ENCODE measurements around the gene KATNAL2. TPM values are rescaled to one million over a fixed set of nuclear protein-coding genes. Genes with fewer than 3 reads are reported as not detected.

Gene KATNAL2, protein sequence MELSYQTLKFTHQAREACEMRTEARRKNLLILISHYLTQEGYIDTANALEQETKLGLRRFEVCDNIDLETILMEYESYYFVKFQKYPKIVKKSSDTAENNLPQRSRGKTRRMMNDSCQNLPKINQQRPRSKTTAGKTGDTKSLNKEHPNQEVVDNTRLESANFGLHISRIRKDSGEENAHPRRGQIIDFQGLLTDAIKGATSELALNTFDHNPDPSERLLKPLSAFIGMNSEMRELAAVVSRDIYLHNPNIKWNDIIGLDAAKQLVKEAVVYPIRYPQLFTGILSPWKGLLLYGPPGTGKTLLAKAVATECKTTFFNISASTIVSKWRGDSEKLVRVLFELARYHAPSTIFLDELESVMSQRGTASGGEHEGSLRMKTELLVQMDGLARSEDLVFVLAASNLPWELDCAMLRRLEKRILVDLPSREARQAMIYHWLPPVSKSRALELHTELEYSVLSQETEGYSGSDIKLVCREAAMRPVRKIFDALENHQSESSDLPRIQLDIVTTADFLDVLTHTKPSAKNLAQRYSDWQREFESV
- 1 to 10 TPM; 4.4 to 5.2 (median 5.0) TPM for total RNA-seq

DNA sequence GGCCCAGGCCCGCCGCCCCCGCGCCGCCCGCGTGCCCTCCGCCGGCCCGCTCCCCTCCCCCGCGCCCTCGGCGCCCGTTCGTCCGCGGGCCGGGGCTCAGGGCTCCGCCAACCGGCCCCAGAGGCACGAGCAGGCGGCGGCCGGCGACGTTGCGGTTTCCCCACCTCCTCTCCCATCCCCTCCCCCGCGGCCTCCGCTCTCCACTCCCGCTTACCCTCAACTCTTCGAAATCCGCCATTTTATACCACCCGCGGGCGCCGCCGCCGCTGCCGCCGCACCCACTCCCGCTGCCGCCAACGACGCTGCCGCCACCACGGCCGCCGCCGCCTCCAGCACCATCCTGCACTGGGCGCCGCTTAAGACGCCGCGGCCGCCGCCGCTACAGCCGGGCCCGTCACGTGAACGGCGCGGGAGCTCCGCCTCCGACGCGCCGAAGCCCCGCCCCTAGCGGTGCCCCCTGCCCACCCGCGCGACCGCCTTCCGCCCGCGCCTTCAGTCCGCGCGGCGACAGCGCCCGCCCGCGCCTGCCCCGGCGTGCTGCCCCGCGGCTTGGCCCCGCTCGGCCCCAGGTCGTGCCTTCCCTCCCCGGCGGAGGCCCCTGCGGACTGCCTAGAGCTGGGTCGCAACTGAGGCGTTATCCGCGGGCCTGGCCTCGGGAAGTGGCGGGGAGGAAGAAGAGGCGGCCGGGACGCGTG lies at the start of gene KATNAL2, which contains the start of gene PIAS2:
Gene KATNAL2 (plus strand): TSS at position 495 of the 695 bp plus-strand sequence. CDS start 29,271 bp downstream, outside the sequence.
Gene PIAS2 (minus strand): TSS at position 400 of the 695 bp plus-strand sequence. CDS start 162 bp downstream, at position 238.
- no peaks in the 10 kb centered on the region for H3K36me3 ChIP-seq
- TF ChIP-seq CTCF (IDR thresholded peaks at IDR 0.05) (no peak), POLR2AphosphoS5 (IDR thresholded peaks at IDR 0.05) (peak; percentile 58 to 89 (median 63)), POLR2A (IDR thresholded peaks at IDR 0.05) (peak; percentile 76), EP300 (IDR thresholded peaks at IDR 0.05; ENCODE audit: low read depth) (no peak)
- DNase-seq, result peak; percentile 83
- intact Hi-C loops (cut with DNase I; ENCODE audit: low total_unique reads) (loop anchor here (10.0 kb wide), 1 partner anchor 1078 kb away; no protein-coding TSS in a partner anchor), in situ Hi-C loops (cut with MboI; ENCODE audit: low pct_ligation_motif_present in 1 of 4, low pct_unique_long_range_greater_than_20kb in 1 of 4, low sequenced_read_pairs in 3 of 4) (no loop called here)
- no peaks in the 10 kb centered on the region for H3K9me3 ChIP-seq
- peaks cover 3 to 25% (median 17%) of the 10 kb centered on the region in 4 donors for H3K4me1 ChIP-seq
- peak within 1 kb of the TSS; percentile 87 to 96 (median 92) for H3K27ac ChIP-seq
- H3K27me3 ChIP-seq, result no peaks in the 10 kb centered on the region
- WGBS, 2 donors (ENCODE audit: low coverage in 1 of 2), result 1% methylated on average over 92 of the region's 107 CpGs; no CpG with 5 or more reads in 1 of the 2 donors
- H3K4me3 ChIP-seq, result peak within 1 kb of the TSS; percentile 69 to 87 (median 78)

- Histone ChIP-seq H3K4me1 (peaks cover 0 to 10% (median 0%) of the 10 kb centered on the region in 4 donors), H3K27ac (peak overlapping the region in 2 of 4 donors; percentile 4 to 32), H3K9me3 (peaks cover 14 to 19% of the 10 kb centered on the region in 2 donors), H3K36me3 (peaks cover 0 to 12% (median 0%) of the 10 kb centered on the region in 4 donors), H3K27me3 (no peaks in the 10 kb centered on the region), H3K4me3 (no peak overlapping the region)
- TF ChIP-seq EP300 (IDR thresholded peaks at IDR 0.05; ENCODE audit: low read depth), result no peak
- no peak for TF ChIP-seq POLR2A (IDR thresholded peaks at IDR 0.05)
- no peak for TF ChIP-seq POLR2AphosphoS5 (IDR thresholded peaks at IDR 0.05)
- TF ChIP-seq CTCF (IDR thresholded peaks at IDR 0.05), result no peak
- WGBS, 2 donors (ENCODE audit: low coverage in 1 of 2), result 91 to 97% methylated on average over 6 to 11 of the region's 11 CpGs
- in situ Hi-C loops (cut with MboI; ENCODE audit: low pct_ligation_motif_present in 1 of 4, low pct_unique_long_range_greater_than_20kb in 1 of 4, low sequenced_read_pairs in 3 of 4), result no loop called here
- intact Hi-C loops (cut with DNase I; ENCODE audit: low total_unique reads), result no loop called here
- no peak for DNase-seq
Observed at GRCh38 chr18:46868169-46868921, 49.1 kb upstream of the KATNAL2 start.

DNA sequence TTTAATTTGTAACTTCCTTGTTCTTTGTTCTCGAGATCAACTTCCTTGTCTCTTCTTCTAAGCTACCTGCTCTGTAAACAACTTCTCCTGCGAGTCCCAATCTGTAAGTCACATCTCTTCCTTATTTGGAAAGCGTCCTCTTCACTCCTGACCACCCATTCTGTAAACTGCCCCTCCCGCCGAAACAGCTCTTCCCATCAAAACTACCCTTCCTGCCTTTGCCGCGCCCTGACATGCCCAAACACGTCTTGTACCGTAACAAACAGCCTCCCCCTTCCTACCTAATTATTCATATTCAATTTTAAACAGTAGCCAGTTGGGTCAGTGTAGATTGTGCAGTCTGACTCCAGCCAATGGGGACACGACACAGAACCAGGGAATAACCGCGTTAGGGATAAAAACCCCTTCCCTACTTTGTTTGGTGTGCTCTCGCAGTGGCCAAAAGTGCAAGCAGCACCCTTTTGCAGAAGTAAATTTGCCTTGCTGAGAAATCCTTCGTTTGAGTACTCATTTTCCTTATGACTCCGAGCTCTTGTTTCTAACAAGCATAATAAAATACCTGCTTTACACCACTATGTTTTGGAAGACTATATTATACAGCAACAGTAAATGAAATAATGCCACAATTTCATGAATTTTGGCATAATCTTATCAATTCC lies 39.9 kb upstream of the KATNAL2 start:
- H3K4me1 ChIP-seq, result peaks cover 0 to 3% (median under 1%) of the 10 kb centered on the region in 4 donors
- H3K36me3 ChIP-seq, result peaks cover 0 to 15% (median 5%) of the 10 kb centered on the region in 4 donors
- no peak for DNase-seq
- H3K27ac ChIP-seq, result peak overlapping the region in 2 of 4 donors; percentile 10 to 66
- H3K9me3 ChIP-seq, result peaks cover 8 to 28% of the 10 kb centered on the region in 2 donors
- in situ Hi-C loops (cut with MboI; ENCODE audit: low pct_ligation_motif_present in 1 of 4, low pct_unique_long_range_greater_than_20kb in 1 of 4, low sequenced_read_pairs in 3 of 4), result no loop called here
- intact Hi-C loops (cut with DNase I; ENCODE audit: low total_unique reads), result no loop called here
- TF ChIP-seq EP300 (IDR thresholded peaks at IDR 0.05; ENCODE audit: low read depth) (no peak), CTCF (IDR thresholded peaks at IDR 0.05) (no peak), POLR2AphosphoS5 (IDR thresholded peaks at IDR 0.05) (no peak)
- WGBS, 2 donors (ENCODE audit: low coverage in 1 of 2), result 59 to 69% methylated on average over 11 to 15 of the region's 15 CpGs
- no peak overlapping the region for H3K4me3 ChIP-seq
- H3K27me3 ChIP-seq, result no peaks in the 10 kb centered on the region
